ENCODE measurements around the gene COA7.

- no peak for TF ChIP-seq POLR2A (IDR thresholded peaks at IDR 0.05)
- TF ChIP-seq CTCF (IDR thresholded peaks at IDR 0.05) = no peak
Measured at GRCh38 chr1:52723260-52723659, 25.1 kb upstream of the COA7 start.

Data from right lobe of liver (tissue), 4 donors.